GM18951 (cell line): Measurements from ENCODE around the gene LUZP1.

Experiments
- POLR2A ChIP-seq: IDR thresholded peaks from 4 replicates; pipeline ENCODE4 v1.6.1; 2011; ENCODE audit warnings: mild to moderate bottlenecking; ENCODE audit not compliant: insufficient read length, insufficient read depth; ENCODE audit errors: extremely low read depth
- in situ Hi-C: fragments of 300-500 bp; cut with MboI; formaldehyde crosslinking; loops from one replicate; pipeline ENCODE4 v1.12.0; 2022; ENCODE audit warnings: low sequenced_read_pairs, mixed read lengths, inconsistent platforms; ENCODE audit not compliant: unreplicated experiment

The LUZP1 gene

GRCh38 chr1:23065385-23065784, 103.3 kb downstream of the LUZP1 start:
- no peak for TF ChIP-seq POLR2A
- in situ Hi-C loops: no loop called here

GRCh38 chr1:23062271-23062670, 106.4 kb downstream of the LUZP1 start:
- in situ Hi-C loops: no loop called here
- no peak for TF ChIP-seq POLR2A

- in situ Hi-C loops: no loop called here
- TF ChIP-seq POLR2A: no peak
Measured at GRCh38 chr1:23057301-23057700, 111.4 kb downstream of the LUZP1 start.

GRCh38 chr1:23051290-23051909, 117.3 kb downstream of the LUZP1 start:
- in situ Hi-C loops: no loop called here
- no peak for TF ChIP-seq POLR2A

- in situ Hi-C loops: no loop called here
- TF ChIP-seq POLR2A: no peak
Measured at GRCh38 chr1:23050201-23050600, 118.5 kb downstream of the LUZP1 start.

- in situ Hi-C loops: no loop called here
- TF ChIP-seq POLR2A: no peak
Measured at GRCh38 chr1:23044035-23044434, 124.6 kb downstream of the LUZP1 start.

- TF ChIP-seq POLR2A: no peak
- in situ Hi-C loops: no loop called here
Measured at GRCh38 chr1:23040509-23040908, 128.1 kb downstream of the LUZP1 start.

DNA sequence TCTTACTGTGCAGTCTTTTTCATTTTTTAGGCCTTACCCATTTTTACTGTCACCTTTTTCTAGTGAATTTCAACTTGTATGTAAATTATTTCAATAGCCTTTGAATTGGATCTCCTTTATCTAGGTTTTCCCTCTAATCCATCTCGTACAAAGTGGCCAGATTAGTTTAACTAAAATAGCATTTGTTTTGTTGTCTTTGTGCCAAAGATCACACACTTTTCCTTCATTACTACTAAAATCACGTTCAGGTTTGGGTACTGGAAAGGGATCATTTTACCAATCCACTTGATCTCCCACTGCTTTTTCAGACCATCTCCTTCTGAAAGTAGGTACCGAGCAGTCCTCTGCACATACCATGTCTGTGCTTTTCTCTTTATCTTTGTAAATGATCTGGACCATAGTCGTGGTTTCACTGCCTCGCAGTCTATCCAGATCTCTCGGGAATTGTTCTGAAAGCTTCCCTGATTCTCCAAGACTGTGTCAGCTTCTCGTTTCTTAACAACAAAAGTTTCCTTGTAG, 129.3 kb downstream of the LUZP1 start:
- in situ Hi-C loops: no loop called here
- TF ChIP-seq POLR2A: no peak

- in situ Hi-C loops: no loop called here
Measured at GRCh38 chr1:23037081-23037740, 131.4 kb downstream of the LUZP1 start.

DNA sequence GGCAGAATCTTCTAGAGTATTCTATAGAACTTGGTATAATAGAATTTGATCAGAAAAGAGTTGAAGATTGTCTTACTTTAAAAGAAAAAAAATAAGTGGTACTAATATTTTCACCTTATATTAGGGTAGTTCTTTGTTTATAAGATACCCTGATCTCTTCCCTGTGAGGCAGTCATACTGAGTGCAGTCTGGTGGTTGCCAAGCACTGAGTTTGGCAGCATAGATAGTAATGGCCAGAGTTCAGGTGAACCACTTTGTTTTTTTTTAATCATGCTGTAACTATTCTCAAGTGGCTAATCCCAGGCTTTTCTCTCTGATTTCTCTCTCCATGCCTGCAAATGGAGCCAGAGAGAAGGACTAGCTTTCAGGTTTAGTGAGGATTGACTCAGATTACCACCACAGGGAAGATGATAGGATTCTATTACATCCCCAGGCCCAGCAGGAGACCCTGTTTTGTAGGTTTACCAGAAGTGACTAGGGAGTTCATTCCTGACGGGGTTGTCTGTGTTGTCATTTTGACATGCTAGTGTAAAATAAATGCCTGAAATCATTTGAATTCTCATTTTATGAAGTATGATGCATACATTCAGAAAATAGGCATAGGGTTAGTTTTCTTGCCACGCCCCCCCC, 132.7 kb downstream of the LUZP1 start:
- TF ChIP-seq POLR2A: no peak
- in situ Hi-C loops: no loop called here

More at GRCh38 chr1:23037081-23037740, 131.4 kb downstream of the LUZP1 start:
- no peak for TF ChIP-seq POLR2A
